ENCODE measurements around the gene ZFHX2.

The ZFHX2 gene

DNA sequence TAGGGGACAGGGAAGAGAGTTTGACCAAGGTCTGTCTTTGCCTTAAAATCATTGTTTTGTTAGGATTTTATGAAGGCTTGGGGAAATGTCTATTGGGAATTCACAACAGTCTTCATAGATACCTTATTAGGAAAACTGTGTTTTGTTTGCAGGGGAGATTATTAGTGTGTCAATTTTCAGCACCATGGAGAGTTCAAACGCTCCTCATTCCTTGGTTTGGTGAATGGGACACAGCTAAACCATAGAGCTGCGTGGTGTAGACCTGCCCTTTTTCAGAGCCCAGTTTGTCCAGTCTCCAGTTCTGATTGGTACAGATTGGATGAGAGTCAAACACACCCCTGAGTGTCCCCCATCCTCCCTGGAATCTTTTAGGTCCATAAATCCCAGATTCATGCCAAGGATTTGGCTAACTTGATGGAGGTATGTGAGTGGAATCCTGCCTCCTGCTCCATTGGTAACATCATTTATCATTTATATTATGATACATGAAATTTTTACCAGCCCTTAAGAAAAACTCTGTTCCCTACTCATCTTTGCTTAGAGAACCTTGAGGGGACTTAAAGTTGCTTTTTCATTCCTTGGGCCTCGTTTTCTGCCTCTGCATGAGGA, 70.1 kb downstream of the ZFHX2 start:
- DNase-seq (ENCODE audit: extremely low read depth in 1 of 2, low read depth in 1 of 2): no peak

DNA sequence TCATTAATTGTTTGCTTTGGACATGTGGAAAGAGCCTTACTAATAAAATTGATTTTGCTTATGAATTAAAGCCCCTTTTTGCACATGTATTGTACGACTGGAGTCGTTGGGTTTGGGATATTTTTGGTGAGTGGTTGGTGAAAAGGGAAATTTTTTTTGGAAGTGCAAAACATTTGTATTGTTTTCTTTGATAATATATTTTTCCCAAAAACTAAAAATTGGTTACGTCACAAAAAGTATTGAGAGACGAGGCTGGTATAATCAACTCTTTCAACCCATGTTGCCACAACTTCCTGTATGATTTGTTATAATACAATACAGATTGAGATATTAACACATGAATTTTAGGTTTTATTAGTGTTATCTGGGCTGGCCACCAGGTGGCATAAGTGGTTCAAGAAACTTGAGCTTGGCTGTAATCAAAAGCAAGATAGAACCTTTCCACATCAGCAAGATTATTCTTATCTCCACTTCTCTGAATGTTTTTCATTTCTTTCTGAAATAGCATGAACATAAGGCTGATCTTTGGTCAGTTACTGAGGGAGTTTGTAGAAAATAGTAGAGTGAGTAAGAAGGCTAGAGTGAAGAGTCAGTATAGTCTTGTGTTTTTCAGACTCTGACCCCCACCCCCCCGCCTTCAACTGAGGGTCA, 73.3 kb downstream of the ZFHX2 start:
- peak; percentile 5 to 14 for DNase-seq (ENCODE audit: extremely low read depth in 1 of 2, low read depth in 1 of 2)

DNA sequence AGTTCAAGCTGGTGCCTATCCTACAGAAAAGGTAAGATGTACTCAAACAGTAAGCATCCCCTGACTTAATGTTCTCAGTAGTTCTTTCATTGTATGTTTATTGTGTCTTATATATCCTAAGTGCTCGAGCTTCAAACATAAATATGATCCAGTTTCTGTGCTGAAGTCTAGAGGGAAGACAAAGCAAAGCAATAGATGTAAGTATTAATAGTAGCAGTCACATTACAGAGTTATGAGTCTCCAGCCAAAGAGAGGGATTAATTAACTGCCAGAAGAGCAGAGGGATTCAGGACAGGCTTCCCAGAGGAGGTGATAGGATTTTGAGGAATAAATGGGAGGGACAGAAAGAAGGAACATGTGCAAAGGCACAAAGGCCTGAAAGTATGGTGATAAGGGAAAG, 80.6 kb downstream of the ZFHX2 start:
- DNase-seq (ENCODE audit: extremely low read depth in 1 of 2, low read depth in 1 of 2): no peak

Data from stimulated activated CD8-positive, alpha-beta memory T cell treated with anti-CD3 and anti-CD28 coated beads, Interleukin-7, amount 100 ng/mL, for 48 hours (primary cell).